Inferior parietal cortex (tissue), 1 donor: Measurements from ENCODE around the gene TBL3.

Experiments
- DNase-seq: peaks from one replicate; pipeline ENCODE4 v3.0.0-alpha.2; 2016; ENCODE audit errors: extremely low spot score

The TBL3 gene

GRCh38 chr16:1963806-1964505 is 7.9 kb upstream of the TBL3 start:
- DNase-seq, result no peak

- DNase-seq, result peak; percentile 98
Observed at GRCh38 chr16:1964506-1965395, 7.1 kb upstream of the TBL3 start, which contains the start of gene RPS2. Gene RPS2 (minus strand): TSS chr16:1964826. CDS start chr16:1964625, 201 bp downstream.

GRCh38 chr16:1965396-1966001 is 6.4 kb upstream of the TBL3 start:
- no peak for DNase-seq

GRCh38 chr16:1966460-1966859 is 5.4 kb upstream of the TBL3 start, which contains the start of gene RNF151:
Gene RNF151 (plus strand): TSS chr16:1966856. CDS start chr16:1966882, 26 bp downstream.
- DNase-seq, result no peak

- DNase-seq, result no peak
Observed at GRCh38 chr16:1968146-1968953, 3.5 kb upstream of the TBL3 start.

- DNase-seq, result no peak
Observed at GRCh38 chr16:1972490-1972877, 631 bp downstream of the TBL3 start.

- no peak for DNase-seq
Observed at GRCh38 chr16:1973461-1974156, 1.8 kb downstream of the TBL3 start.

GRCh38 chr16:1974157-1975070 is 2.6 kb downstream of the TBL3 start:
- DNase-seq, result no peak

- DNase-seq, result no peak
Observed at GRCh38 chr16:1975432-1976215, 3.8 kb downstream of the TBL3 start.

- DNase-seq, result no peak
Observed at GRCh38 chr16:1976216-1976520, 4.3 kb downstream of the TBL3 start.

- DNase-seq, result no peak
Observed at GRCh38 chr16:1976951-1977874, 5.4 kb downstream of the TBL3 start.

- DNase-seq, result no peak
Observed at GRCh38 chr16:1977875-1978268, 6.0 kb downstream of the TBL3 start.

GRCh38 chr16:1978476-1979120 is 6.7 kb downstream of the TBL3 start:
- DNase-seq, result no peak

GRCh38 chr16:1979271-1980029 is 7.6 kb downstream of the TBL3 start:
- no peak for DNase-seq

- no peak for DNase-seq
Observed at GRCh38 chr16:1980030-1980769, 8.3 kb downstream of the TBL3 start.

GRCh38 chr16:1980770-1981087 is 8.9 kb downstream of the TBL3 start:
- DNase-seq, result no peak
